Heart right ventricle (tissue), 16 donors: ENCODE measurements around the gene ADH1C. TPM values are rescaled to one million over a fixed set of nuclear protein-coding genes. Genes with fewer than 3 reads are reported as not detected.
"Not testable (repeated sequence)": the region's sequence is repeated elsewhere in the genome, so short reads cannot be mapped to it uniquely, and the experiment has no call there.

Experiments
- ATAC-seq, 8 donors: fragments of 200-7000 bp; cut with Tn5 transposase; one replicate each; pipeline ENCODE4 v1.9.1; 2020; ENCODE audit warnings: mild to moderate bottlenecking in 8 of 8, moderate library complexity in 8 of 8, moderate number of reproducible peaks in 1 of 8
- DNase-seq, 2 donors: peaks; one replicate each; pipeline ENCODE4 v3.0.0-alpha.2; 2020
- H3K27ac ChIP-seq, 10 donors: fragments of 200-600 bp; sonication (generic) in 2 of 10; one replicate each; pipeline versions ENCODE4 v1.5.0 to v1.8.0; 2020 to 2022; ENCODE audit warnings: mild to moderate bottlenecking in 3 of 10
- H3K27me3 ChIP-seq, 7 donors: fragments of 200-600 bp; one replicate each; pipeline ENCODE4 v1.8.0; 2021 to 2022; ENCODE audit warnings: mild to moderate bottlenecking in 2 of 7
- H3K36me3 ChIP-seq, 9 donors: fragments of 200-600 bp; sonication (generic) in 1 of 9; one replicate each; pipeline versions ENCODE4 v1.5.0 to v1.8.0; 2020 to 2022; ENCODE audit warnings: mild to moderate bottlenecking in 2 of 9
- H3K4me1 ChIP-seq, 9 donors: fragments of 200-600 bp; sonication (generic) in 1 of 9; one replicate each; pipeline versions ENCODE4 v1.5.0 to v1.8.0; 2020 to 2022; ENCODE audit warnings: mild to moderate bottlenecking in 4 of 9
- H3K4me3 ChIP-seq, 10 donors: fragments of 200-600 bp; sonication (generic) in 2 of 10; one replicate each; pipeline versions ENCODE4 v1.5.0 to v1.8.0; 2020 to 2022; ENCODE audit warnings: mild to moderate bottlenecking in 7 of 10, moderate library complexity in 2 of 10
- H3K9me3 ChIP-seq, 11 donors: fragments of 200-600 bp in 10 of 11; sonication (generic) in 2 of 11; one replicate each; pipeline versions ENCODE4 v1.5.0 to v1.8.0; 2013 to 2022; ENCODE audit warnings: mild to moderate bottlenecking in 2 of 11, control low read depth in 1 of 11, moderate library complexity in 1 of 11
- CTCF ChIP-seq, 9 donors: fragments of 200-600 bp; sonication (generic) in 2 of 9; IDR thresholded peaks; one replicate each; pipeline versions ENCODE4 v1.5.0 to v1.8.0; 2021 to 2022; ENCODE audit warnings: antibody characterized with exemption in 9 of 9, mild to moderate bottlenecking in 5 of 9, moderate library complexity in 1 of 9
- WGBS, 2 donors: extraction: QIAGEN DNeasy Blood & Tissue Kit; methylation state at CpG; one replicate each; pipeline ENCODE4 v1.1.7; 2013; ENCODE audit warnings: inconsistent platforms in 1 of 2; 5-methylcytosine and 5-hydroxymethylcytosine counted together
- intact Hi-C, 10 donors: fragments of 100-400 bp; cut with DNase I; formaldehyde crosslinking; loops; one replicate each; pipeline versions ENCODE4 v1.11.1 to v1.14.2; 2022
- polyA plus RNA-seq, 2 donors: library from polyadenylated mRNA; stranded (reverse); fragments of 200-250 nt; gene quantifications; one replicate each; pipeline ENCODE4 v1.2.3, GENCODE V29; 2013
- total RNA-seq, 10 donors: library from RNA; stranded (reverse); fragmentation: NEBNext Ultra II Directional in 3 of 10; extraction: Animal tissue kit (Norgen Biotek cat#: 25700) in 3 of 10; gene quantifications; one replicate each; pipeline versions ENCODE4 v1.2.1 to v1.2.4, GENCODE V29; 2021 to 2023
- donor health status: Arrhythmogenic right ventricular cardiomyopathy.
- donor health status: ischemic (EF 13 %, LVEDD 7.1; RV severe dilation, severe dysfunction).
- donor health status: healthy with polysubstance abuse.
- donor health status: DM: no; HTN: yes; CAD: no.
- donor health status: DM: no; HTN: no; CAD: no.
- donor health status: ischemic (EF 25% LVEDD 6.9; RV normal size, moderate dysfunction).
- donor health status: ischemic (EF 25% LVEDD 5.7; RV mildly dilated, moderate dysfunction).
- donor health status: healthy.
- donor health status: DM: yes; HTN: yes; CAD: no.
- donor health status: Ischemic cardiomyopathy.
- donor health status: ischemic (EF 35%, LVEDD 5.7; RV mildly dilated, moderate dysfunction).
- donor health status: nonischemic (EF 11% LVEDD 7.7; RV severe dilation, severe dysfunction).
- donor health status: DM: yes; HTN: yes; CAD: no.
- donor health status: PGD.
- donor health status: ischemic (EF 29% LVEDD 5.4; RV normal size, mild dysfunction).
- donor health status: nonischemic (EF 23%, LVEDD 6.1; RV moderate dilation, normal function).

ADH1C gene
- total and polyA plus RNA-seq, 12 donors: 0.85 to 8.6 (median 2.1) TPM

GRCh38 chr4:99349338-99349737 lies 3.2 kb downstream of the ADH1C start:
- no peak for TF ChIP-seq CTCF (IDR thresholded peaks at IDR 0.05)
- Histone ChIP-seq H3K27ac (no peak overlapping the region), H3K36me3 (no peaks in the 10 kb centered on the region), H3K4me3 (no peak overlapping the region), H3K9me3 (peaks cover 0 to 3% (median 0%) of the 10 kb centered on the region in 11 donors), H3K4me1 (peaks cover 0 to 6% (median 0%) of the 10 kb centered on the region in 9 donors), H3K27me3 (no peaks in the 10 kb centered on the region)
- ATAC-seq (no peak), DNase-seq (no peak)
- intact Hi-C loops: no loop called here

GRCh38 chr4:99342624-99343023 lies 9.9 kb downstream of the ADH1C start:
- DNase-seq, H3K36me3 ChIP-seq, H3K27me3 ChIP-seq, H3K27ac ChIP-seq, H3K4me3 ChIP-seq, intact Hi-C loops, H3K4me1 ChIP-seq, H3K9me3 ChIP-seq, ATAC-seq: not testable (repeated sequence)
- 65 to 88% methylated on average over 7 of the region's 7 CpGs for WGBS, 2 donors

- Histone ChIP-seq H3K27ac (no peak overlapping the region), H3K27me3 (no peaks in the 10 kb centered on the region), H3K4me3 (no peak overlapping the region), H3K36me3 (no peaks in the 10 kb centered on the region), H3K4me1 (peaks cover 0 to 6% (median 0%) of the 10 kb centered on the region in 9 donors), H3K9me3 (no peaks in the 10 kb centered on the region)
- WGBS, 2 donors: 86 to 92% methylated on average over 1 of the region's 1 CpG
- ATAC-seq (no peak), DNase-seq (no peak)
- intact Hi-C loops: no loop called here
- TF ChIP-seq CTCF (IDR thresholded peaks at IDR 0.05): no peak
Measured at GRCh38 chr4:99341426-99341825, 11.1 kb downstream of the ADH1C start.

- no peaks in the 10 kb centered on the region for H3K27me3 ChIP-seq
- intact Hi-C loops: no loop called here
- ATAC-seq (no peak), DNase-seq (no peak)
- no peak for TF ChIP-seq CTCF (IDR thresholded peaks at IDR 0.05)
- WGBS, 2 donors: 84 to 94% methylated on average over 3 of the region's 3 CpGs
- H3K27ac ChIP-seq: no peak overlapping the region
- H3K36me3 ChIP-seq: no peaks in the 10 kb centered on the region
- H3K9me3 ChIP-seq: no peaks in the 10 kb centered on the region
- no peak overlapping the region for H3K4me3 ChIP-seq
- H3K4me1 ChIP-seq: peaks cover 0 to 6% (median 0%) of the 10 kb centered on the region in 9 donors
Measured at GRCh38 chr4:99339172-99339571, 13.4 kb downstream of the ADH1C start.

GRCh38 chr4:99336553-99336952 lies 16.0 kb downstream of the ADH1C start:
- DNase-seq: no peak
- ATAC-seq: no peak
- no peak overlapping the region for H3K4me3 ChIP-seq
- H3K36me3 ChIP-seq: no peaks in the 10 kb centered on the region
- no peak for TF ChIP-seq CTCF (IDR thresholded peaks at IDR 0.05)
- peaks cover 0 to 6% (median 0%) of the 10 kb centered on the region in 9 donors for H3K4me1 ChIP-seq
- H3K9me3 ChIP-seq: peaks cover 0 to 8% (median 0%) of the 10 kb centered on the region in 11 donors
- no peaks in the 10 kb centered on the region for H3K27me3 ChIP-seq
- WGBS, 2 donors: 39 to 40% methylated on average over 4 of the region's 4 CpGs
- no peak overlapping the region for H3K27ac ChIP-seq
- intact Hi-C loops: no loop called here
